ENCODE results near the gene GSN. TPM values are rescaled to one million over a fixed set of nuclear protein-coding genes. Genes with fewer than 3 reads are reported as not detected.

The GSN gene
- total RNA-seq, 1 donor from 2014 or later, result 72.1 TPM

DNA sequence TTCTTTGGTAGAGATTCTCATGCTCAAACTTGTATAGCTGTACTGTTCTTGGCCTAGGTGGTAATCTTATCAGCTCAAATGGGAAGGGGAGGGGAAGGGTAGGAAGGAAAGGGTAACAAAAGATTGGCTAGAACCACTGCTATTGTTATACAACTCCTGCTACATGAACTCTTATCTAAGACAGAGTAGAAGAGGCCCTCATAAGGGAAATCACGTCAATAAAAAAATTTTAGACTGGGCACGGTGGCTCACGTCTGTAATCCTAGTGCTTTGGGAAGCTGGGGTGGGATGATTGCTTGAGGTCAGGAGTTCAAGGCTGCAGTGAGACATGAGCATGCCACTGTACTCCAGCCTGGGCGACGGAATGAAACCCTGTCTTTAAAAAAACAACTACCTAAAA is 86.2 kb downstream of the GSN start:
- Histone ChIP-seq H3K9ac (no peak overlapping the region), H3K27me3 (no peaks in the 10 kb centered on the region), H3K9me3 (ENCODE audit: low read depth) (no peaks in the 10 kb centered on the region), H3K4me2 (no peak overlapping the region), H3F3A (ENCODE audit: low read depth) (no peaks in the 10 kb centered on the region), H3K27ac (no peak overlapping the region), H4K20me1 (ENCODE audit: low read depth) (no peaks in the 10 kb centered on the region), H3K4me3 (no peak overlapping the region), H3K36me3 (peaks cover 4% of the 10 kb centered on the region), H3K4me1 (no peaks in the 10 kb centered on the region), H3K79me2 (ENCODE audit: low read depth) (no peaks in the 10 kb centered on the region), H2AFZ (replicated peaks) (no peak overlapping the region)
- TF ChIP-seq, protein P1, sequence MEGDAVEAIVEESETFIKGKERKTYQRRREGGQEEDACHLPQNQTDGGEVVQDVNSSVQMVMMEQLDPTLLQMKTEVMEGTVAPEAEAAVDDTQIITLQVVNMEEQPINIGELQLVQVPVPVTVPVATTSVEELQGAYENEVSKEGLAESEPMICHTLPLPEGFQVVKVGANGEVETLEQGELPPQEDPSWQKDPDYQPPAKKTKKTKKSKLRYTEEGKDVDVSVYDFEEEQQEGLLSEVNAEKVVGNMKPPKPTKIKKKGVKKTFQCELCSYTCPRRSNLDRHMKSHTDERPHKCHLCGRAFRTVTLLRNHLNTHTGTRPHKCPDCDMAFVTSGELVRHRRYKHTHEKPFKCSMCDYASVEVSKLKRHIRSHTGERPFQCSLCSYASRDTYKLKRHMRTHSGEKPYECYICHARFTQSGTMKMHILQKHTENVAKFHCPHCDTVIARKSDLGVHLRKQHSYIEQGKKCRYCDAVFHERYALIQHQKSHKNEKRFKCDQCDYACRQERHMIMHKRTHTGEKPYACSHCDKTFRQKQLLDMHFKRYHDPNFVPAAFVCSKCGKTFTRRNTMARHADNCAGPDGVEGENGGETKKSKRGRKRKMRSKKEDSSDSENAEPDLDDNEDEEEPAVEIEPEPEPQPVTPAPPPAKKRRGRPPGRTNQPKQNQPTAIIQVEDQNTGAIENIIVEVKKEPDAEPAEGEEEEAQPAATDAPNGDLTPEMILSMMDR (IDR thresholded peaks at IDR 0.05), result no peak
- TF ChIP-seq EZH2 (IDR thresholded peaks at IDR 0.05) (no peak), EZH2phosphoT487 (IDR thresholded peaks at IDR 0.05) (no peak)
- H3K9me3 Mint-ChIP-seq, result no peaks in the 10 kb centered on the region
- H3K4me1 Mint-ChIP-seq, result peaks cover 10% of the 10 kb centered on the region
- no peaks in the 10 kb centered on the region for H3K36me3 Mint-ChIP-seq
- H3K4me3 Mint-ChIP-seq, result no peak overlapping the region
- peaks cover 2% of the 10 kb centered on the region for H3K27me3 Mint-ChIP-seq (ENCODE audit: insufficient read depth, low read depth)
- H3K27ac Mint-ChIP-seq, result no peak overlapping the region
- no peak for DNase-seq (ENCODE audit: low spot score)

- no peaks in the 10 kb centered on the region for H3K79me2 ChIP-seq (ENCODE audit: low read depth)
- no peaks in the 10 kb centered on the region for H3K27me3 ChIP-seq
- peaks cover 2% of the 10 kb centered on the region for H3K27me3 Mint-ChIP-seq (ENCODE audit: insufficient read depth, low read depth)
Observed at GRCh38 chr9:121354762-121355161, 86.8 kb downstream of the GSN start.

DNA sequence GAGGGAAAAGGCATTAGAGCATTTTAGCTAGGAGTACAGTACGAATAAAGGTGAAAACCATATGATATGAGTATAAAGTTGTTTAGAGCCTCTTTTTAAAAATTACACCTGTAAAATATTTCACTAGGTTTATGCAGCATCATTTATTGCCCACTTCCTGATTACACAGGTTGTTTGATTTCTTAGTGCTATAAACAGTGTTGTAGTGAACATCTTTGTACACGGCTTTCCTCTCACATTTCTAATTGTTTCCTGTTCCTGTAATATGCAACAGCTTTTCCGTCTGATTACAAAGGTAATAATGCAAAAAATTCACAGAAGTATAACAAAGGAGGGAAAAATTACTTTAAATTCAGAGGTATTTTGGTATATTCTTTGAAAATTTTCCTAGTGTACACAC is 89.0 kb downstream of the GSN start:
- no peaks in the 10 kb centered on the region for H3K36me3 Mint-ChIP-seq
- H2AFZ ChIP-seq (replicated peaks), result no peak overlapping the region
- H3F3A ChIP-seq (ENCODE audit: low read depth), result no peaks in the 10 kb centered on the region
- no peak overlapping the region for H3K27ac Mint-ChIP-seq
- no peak for TF ChIP-seq EZH2 (IDR thresholded peaks at IDR 0.05)
- TF ChIP-seq EZH2phosphoT487 (IDR thresholded peaks at IDR 0.05), result no peak
- TF ChIP-seq, protein P1 (IDR thresholded peaks at IDR 0.05), result no peak
- H3K4me2 ChIP-seq, result no peak overlapping the region
- no peaks in the 10 kb centered on the region for H4K20me1 ChIP-seq (ENCODE audit: low read depth)
- peaks cover 2% of the 10 kb centered on the region for H3K27me3 Mint-ChIP-seq (ENCODE audit: insufficient read depth, low read depth)
- no peaks in the 10 kb centered on the region for H3K4me1 Mint-ChIP-seq
- no peak overlapping the region for H3K27ac ChIP-seq
- peaks cover 3% of the 10 kb centered on the region for H3K36me3 ChIP-seq
- no peak overlapping the region for H3K9ac ChIP-seq
- H3K4me3 ChIP-seq, result no peak overlapping the region
- H3K27me3 ChIP-seq, result no peaks in the 10 kb centered on the region
- no peaks in the 10 kb centered on the region for H3K9me3 Mint-ChIP-seq
- no peaks in the 10 kb centered on the region for H3K4me1 ChIP-seq
- H3K79me2 ChIP-seq (ENCODE audit: low read depth), result no peaks in the 10 kb centered on the region
- H3K9me3 ChIP-seq (ENCODE audit: low read depth), result no peaks in the 10 kb centered on the region
- no peak for DNase-seq (ENCODE audit: low spot score)
- no peak overlapping the region for H3K4me3 Mint-ChIP-seq

More at GRCh38 chr9:121354762-121355161, 86.8 kb downstream of the GSN start:
- H4K20me1 ChIP-seq (ENCODE audit: low read depth), result no peaks in the 10 kb centered on the region
- Mint-ChIP-seq H3K27ac (no peak overlapping the region), H3K36me3 (no peaks in the 10 kb centered on the region), H3K4me1 (peaks cover 10% of the 10 kb centered on the region), H3K9me3 (no peaks in the 10 kb centered on the region), H3K4me3 (no peak overlapping the region)
- H3K36me3 ChIP-seq, result peaks cover 4% of the 10 kb centered on the region
- no peak overlapping the region for H3K9ac ChIP-seq
- TF ChIP-seq EZH2phosphoT487 (IDR thresholded peaks at IDR 0.05) (no peak), EZH2 (IDR thresholded peaks at IDR 0.05) (no peak)
- TF ChIP-seq, protein P1 (IDR thresholded peaks at IDR 0.05), result no peak
- no peak for DNase-seq (ENCODE audit: low spot score)
- H3K4me2 ChIP-seq, result no peak overlapping the region
- H3K9me3 ChIP-seq (ENCODE audit: low read depth), result no peaks in the 10 kb centered on the region
- no peaks in the 10 kb centered on the region for H3K4me1 ChIP-seq
- no peak overlapping the region for H3K4me3 ChIP-seq
- H2AFZ ChIP-seq (replicated peaks), result no peak overlapping the region
- no peaks in the 10 kb centered on the region for H3F3A ChIP-seq (ENCODE audit: low read depth)
- no peak overlapping the region for H3K27ac ChIP-seq

All from neural progenitor cell (in vitro differentiated cells).